Adipose tissue (tissue), 3 donors: ENCODE data around the gene IL17RB. TPM values are rescaled to one million over a fixed set of nuclear protein-coding genes. Genes with fewer than 3 reads are reported as not detected.

Source experiments
- H3K27ac ChIP-seq: one replicate; pipeline ENCODE4 v1.5.1; 2013; ENCODE audit warnings: low read depth, low read length
- WGBS, 3 donors: extraction: QIAGEN DNeasy Blood & Tissue Kit; methylation state at CpG; one replicate each; pipeline ENCODE4 v1.1.7; 2013; 5-methylcytosine and 5-hydroxymethylcytosine counted together
- polyA plus RNA-seq, 3 donors: library from polyadenylated mRNA; stranded (reverse); fragments of 200-250 nt; gene quantifications; one replicate each; pipeline ENCODE4 v1.2.3, GENCODE V29; 2013
- donor health status: healthy with polysubstance abuse.
- donor health status: Bipolar disorder and iron deficiency.
- donor health status: healthy.

IL17RB gene
- polyA plus RNA-seq, 3 donors: 0.22 to 3.5 (median 0.46) TPM

GRCh38 chr3:53885239-53885638 lies 38.9 kb downstream of the IL17RB start:
- H3K27ac ChIP-seq: no peak overlapping the region
- WGBS, 3 donors: 84 to 93% (median 91%) methylated on average over 3 of the region's 3 CpGs

GRCh38 chr3:53887446-53887845 lies 41.1 kb downstream of the IL17RB start:
- H3K27ac ChIP-seq: no peak overlapping the region

GRCh38 chr3:53888232-53888631 lies 41.9 kb downstream of the IL17RB start:
- no peak overlapping the region for H3K27ac ChIP-seq
- WGBS, 3 donors: 46 to 86% (median 83%) methylated on average over 1 of the region's 1 CpG

- peak overlapping the region; percentile 91 for H3K27ac ChIP-seq
- WGBS, 3 donors: 2 to 7% (median 6%) methylated on average over 21 of the region's 21 CpGs
Measured at GRCh38 chr3:53890726-53891475, 44.5 kb downstream of the IL17RB start.

GRCh38 chr3:53891497-53892285 lies 45.3 kb downstream of the IL17RB start, which contains the start of gene SELENOK:
SELENOK (minus strand) TSS chr3:53891859.
- WGBS, 3 donors: 0 to 1% (median 0%) methylated on average over 73 of the region's 73 CpGs

GRCh38 chr3:53892286-53892637 lies 45.9 kb downstream of the IL17RB start:
- H3K27ac ChIP-seq: peak overlapping the region; percentile 91
- WGBS, 3 donors: 47 to 61% (median 49%) methylated on average over 4 of the region's 4 CpGs

More at GRCh38 chr3:53891497-53892285, 45.3 kb downstream of the IL17RB start, which contains the start of gene SELENOK:
- H3K27ac ChIP-seq: peak within 1 kb of the TSS; percentile 91

- H3K27ac ChIP-seq: no peak overlapping the region
- WGBS, 3 donors: 67 to 68% (median 68%) methylated on average over 2 of the region's 2 CpGs
Measured at GRCh38 chr3:53899750-53900149, 53.4 kb downstream of the IL17RB start.

- 78 to 82% (median 81%) methylated on average over 2 of the region's 2 CpGs for whole genome bisulfite sequencing, 3 donors
- no peak overlapping the region for H3K27ac ChIP-seq
Measured at GRCh38 chr3:53900666-53901331, 54.4 kb downstream of the IL17RB start.

GRCh38 chr3:53902067-53902466 lies 55.7 kb downstream of the IL17RB start:
- WGBS, 3 donors: 25 to 56% (median 33%) methylated on average over 1 of the region's 1 CpG
- no peak overlapping the region for H3K27ac ChIP-seq

- WGBS, 3 donors: 48 to 74% (median 67%) methylated on average over 5 of the region's 5 CpGs
- no peak overlapping the region for H3K27ac ChIP-seq
Measured at GRCh38 chr3:53902711-53903110, 56.3 kb downstream of the IL17RB start.

GRCh38 chr3:53913401-53913800 lies 67.0 kb downstream of the IL17RB start:
- 75 to 86% (median 85%) methylated on average over 8 of the region's 8 CpGs for WGBS, 3 donors
- H3K27ac ChIP-seq: no peak overlapping the region

Other genes with a start within 250 kb of the IL17RB start
- gene CHDH, start 149 bp upstream of the IL17RB start, polyA plus RNA-seq: 1 to 10 TPM in 1 of 3 donors, under 1 TPM in 2; 0.22 to 5.4 (median 0.92) TPM
- 1 to 10 TPM; 5.8 to 8.5 (median 8.0) TPM for gene ACTR8, start 35.6 kb downstream of the IL17RB start, polyA plus RNA-seq
- 10 to 100 TPM; 42.2 to 88.1 (median 61.1) TPM for gene SELENOK, start 45.3 kb downstream of the IL17RB start, polyA plus RNA-seq